SW 1271 (cell line): ENCODE data around the gene FOXB2.
"Not testable (repeated sequence)": the region's sequence is repeated elsewhere in the genome, so short reads cannot be mapped to it uniquely, and the experiment has no call there.

Source experiments
- DNase-seq, 2 experiments: peaks; one replicate each; lab custom pipeline; 2025; lab: John Stamatoyannopoulos, UW

FOXB2 gene

DNA sequence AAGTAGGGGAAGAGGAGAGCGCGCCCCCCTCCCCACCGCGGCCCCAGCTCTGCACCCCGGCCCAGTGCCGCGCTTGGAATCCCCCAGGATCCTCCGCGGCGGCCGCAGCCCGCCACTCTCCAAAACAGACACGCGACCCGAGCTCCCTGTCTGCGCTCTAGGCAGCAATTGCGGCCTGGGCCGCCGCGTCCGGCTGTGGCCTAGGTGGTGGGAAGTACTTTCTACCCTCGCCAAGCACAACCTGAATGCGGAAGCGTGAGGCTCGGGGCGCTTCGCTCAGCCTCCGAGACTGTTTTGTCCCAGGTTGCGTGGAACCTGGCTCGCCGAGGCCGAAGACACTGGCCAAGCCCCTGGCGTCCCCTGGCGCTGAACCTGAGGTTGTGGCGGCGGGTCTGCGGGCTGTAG is 3.3 kb upstream of the FOXB2 start:
- no peak for DNase-seq

GRCh38 chr9:77016526-77017504 is 2.6 kb upstream of the FOXB2 start:
- DNase-seq: no peak

- no peak for DNase-seq
Observed at GRCh38 chr9:77017505-77017894, 2.0 kb upstream of the FOXB2 start.

- no peak for DNase-seq
Observed at GRCh38 chr9:77018058-77018968, 1.1 kb upstream of the FOXB2 start.

GRCh38 chr9:77018969-77019235 is 553 bp upstream of the FOXB2 start:
- no peak for DNase-seq

DNA sequence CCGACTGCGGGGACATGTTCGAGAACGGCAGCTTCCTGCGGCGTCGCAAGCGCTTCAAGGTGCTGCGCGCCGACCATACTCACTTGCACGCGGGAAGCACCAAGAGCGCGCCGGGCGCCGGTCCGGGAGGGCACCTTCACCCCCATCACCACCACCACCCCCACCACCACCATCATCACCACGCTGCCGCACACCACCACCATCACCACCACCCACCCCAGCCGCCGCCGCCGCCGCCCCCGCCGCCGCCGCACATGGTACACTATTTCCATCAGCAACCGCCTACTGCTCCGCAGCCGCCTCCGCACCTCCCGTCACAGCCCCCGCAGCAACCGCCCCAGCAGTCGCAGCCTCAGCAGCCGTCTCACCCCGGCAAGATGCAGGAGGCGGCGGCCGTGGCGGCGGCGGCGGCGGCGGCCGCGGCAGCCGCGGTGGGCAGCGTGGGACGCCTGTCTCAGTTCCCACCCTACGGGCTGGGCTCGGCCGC is 514 bp downstream of the FOXB2 start:
- DNase-seq: no peak

DNA sequence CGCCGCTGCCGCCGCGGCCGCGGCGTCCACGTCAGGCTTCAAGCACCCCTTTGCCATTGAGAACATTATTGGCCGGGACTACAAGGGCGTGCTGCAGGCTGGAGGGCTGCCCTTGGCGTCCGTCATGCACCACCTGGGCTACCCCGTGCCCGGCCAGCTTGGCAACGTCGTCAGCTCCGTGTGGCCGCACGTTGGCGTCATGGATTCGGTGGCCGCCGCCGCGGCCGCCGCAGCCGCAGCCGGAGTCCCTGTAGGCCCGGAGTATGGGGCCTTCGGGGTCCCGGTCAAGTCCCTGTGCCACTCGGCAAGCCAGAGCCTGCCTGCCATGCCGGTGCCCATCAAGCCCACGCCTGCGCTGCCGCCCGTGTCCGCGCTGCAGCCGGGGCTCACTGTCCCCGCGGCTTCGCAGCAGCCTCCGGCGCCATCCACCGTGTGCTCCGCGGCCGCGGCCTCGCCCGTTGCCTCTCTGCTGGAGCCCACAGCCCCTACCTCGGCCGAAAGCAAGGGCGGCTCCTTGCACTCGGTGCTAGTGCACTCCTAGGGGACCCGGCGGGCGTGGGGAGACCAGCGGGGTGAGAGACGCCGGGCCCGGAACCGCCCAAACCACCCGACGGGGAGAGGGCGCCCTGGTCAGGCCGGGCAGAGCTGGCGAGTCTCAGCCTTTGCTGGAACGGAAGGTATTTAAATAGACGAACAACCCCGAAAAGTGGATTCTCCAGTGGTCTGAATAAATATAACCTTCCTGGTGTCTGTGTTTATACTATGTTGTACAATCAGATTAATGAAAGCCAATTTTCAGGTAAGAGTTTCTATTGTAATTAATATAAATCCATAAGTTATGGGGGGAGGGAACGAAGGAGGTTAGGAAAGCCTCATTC is 1.2 kb downstream of the FOXB2 start:
- no peak for DNase-seq

DNA sequence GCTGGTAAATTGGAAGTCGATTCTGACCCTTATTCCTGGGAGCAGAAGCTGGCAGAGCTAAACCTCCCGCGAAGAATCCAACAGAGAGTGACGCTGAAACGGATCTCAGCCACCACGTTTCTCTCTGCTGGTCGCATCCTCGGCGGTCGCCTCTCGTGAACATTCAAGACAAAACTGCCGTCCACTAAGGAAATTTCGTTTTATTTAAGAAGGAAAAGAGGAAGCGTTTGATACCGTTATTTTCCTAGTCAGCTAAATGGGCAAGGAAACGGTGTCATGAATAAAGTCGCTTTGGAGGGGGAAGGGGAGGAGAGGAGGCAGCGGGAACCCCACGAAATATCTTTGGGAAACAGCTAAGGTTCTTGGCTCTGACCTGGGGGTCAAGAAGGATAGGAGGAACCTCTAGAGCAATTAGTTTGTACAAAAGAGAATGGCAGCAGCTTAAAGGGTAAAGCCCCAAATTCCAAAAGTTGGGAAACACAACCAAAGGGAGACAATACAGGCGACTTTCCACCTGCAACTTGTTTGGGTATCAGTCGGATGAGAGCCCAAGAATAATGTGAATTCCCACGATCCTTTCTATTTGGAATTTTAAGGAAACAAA is 1.9 kb downstream of the FOXB2 start:
- no peak for DNase-seq

DNA sequence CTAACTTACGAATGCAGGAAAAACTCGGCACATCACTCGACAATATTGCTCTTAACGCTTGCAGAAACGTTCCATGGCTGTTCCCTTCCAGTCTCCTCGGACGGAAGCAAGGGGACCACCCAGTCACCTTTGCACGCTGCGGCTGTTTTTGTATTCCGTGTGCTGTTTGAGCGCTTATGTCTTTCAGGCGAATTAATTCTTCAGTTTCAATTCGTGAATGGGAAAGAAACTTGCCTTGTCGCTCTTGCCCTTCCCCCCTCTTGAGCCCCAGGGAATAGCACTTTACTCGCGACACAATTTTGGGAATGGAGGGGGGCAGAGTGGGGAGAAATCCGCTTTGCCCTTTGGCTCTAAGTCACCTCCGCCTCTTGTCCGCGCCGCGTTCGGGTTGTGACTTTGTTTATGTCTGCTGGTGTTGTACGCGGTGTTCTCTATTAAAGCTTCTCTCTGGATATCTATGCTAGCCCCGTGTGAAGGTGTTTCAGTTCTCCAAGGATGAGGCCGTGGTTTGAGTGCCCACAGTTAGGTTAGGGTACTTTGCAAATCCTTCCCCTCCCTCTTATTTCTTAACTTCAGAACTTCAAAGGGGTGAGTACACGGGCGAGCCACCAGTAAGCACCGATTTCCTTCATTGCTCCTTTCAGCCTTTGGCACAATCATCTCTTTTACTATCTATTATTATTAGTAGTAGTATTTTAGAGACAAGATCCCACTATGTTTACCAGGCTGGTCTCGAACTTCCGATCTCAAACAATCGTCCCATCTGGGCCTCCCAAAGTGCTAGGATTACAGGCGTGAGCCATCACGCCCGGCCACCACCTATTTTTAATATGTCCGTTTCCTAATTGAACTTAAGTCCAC is 2.7 kb downstream of the FOXB2 start:
- DNase-seq: no peak

DNA sequence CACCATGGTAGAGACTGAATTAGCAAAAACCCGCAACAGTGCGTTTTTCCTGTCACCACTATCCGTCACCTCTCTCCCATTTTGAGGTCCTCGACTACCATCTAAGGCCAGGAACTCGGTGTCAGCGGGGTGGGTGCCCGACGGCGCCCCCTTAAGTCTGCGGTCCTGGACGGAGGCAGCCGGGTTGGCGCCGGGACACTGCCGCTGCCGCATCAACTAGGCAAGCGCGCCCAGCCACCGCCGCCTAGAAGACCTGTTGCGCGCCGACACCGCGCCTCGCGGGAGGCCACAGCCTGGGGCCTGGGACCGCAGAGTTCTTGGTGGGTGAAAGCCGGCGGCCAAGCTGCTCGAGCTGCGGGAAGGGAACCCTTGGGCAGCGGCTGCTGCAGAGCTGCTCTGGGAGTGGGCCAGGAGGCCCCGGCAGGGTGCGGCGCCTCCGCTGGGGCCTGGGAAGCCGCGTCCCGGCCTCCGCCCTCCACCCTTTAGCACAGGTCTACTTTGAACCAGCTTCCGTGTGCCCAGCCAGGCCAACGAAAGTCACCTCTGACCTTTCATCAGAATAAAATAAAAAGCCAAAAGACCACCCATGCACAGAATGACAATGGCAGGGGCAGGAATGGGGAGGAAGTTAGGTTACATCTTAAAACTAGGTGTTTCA is 3.5 kb downstream of the FOXB2 start:
- no peak for DNase-seq

GRCh38 chr9:77023726-77024125 is 4.3 kb downstream of the FOXB2 start:
- no peak for DNase-seq

GRCh38 chr9:77024776-77025545 is 5.5 kb downstream of the FOXB2 start:
- DNase-seq: no peak

DNA sequence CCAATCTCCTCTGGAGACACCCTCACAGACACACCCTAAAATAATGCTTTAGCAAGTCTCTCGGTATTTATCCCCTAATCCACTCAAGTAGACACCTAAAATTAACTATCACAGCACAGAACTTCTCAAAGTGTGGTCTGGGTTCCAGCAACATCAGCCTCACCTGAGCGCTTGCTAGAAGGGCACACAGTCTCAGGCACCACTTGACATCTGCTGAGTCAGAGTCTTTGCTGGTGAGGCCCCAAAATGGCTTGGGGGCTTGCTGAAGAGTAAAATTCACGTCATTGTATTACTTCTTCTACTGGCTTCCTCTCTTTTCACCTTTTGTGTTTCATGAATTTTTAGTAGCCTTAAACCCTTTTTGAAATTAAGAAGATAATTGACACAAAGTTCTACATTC is 9.0 kb downstream of the FOXB2 start:
- no peak for DNase-seq

GRCh38 chr9:77030045-77030444 is 10.6 kb downstream of the FOXB2 start:
- no peak for DNase-seq

GRCh38 chr9:77038281-77039036 is 19.0 kb downstream of the FOXB2 start:
- no peak for DNase-seq

GRCh38 chr9:77040340-77040739 is 20.9 kb downstream of the FOXB2 start:
- no peak for DNase-seq

- not testable (repeated sequence) for DNase-seq
Observed at GRCh38 chr9:77043743-77044142, 24.3 kb downstream of the FOXB2 start.

GRCh38 chr9:77060681-77061080 is 41.2 kb downstream of the FOXB2 start:
- DNase-seq: not testable (repeated sequence)
